OCI-LY1 (cell line): ENCODE measurements around the gene TEK.

Experiments
- EZH2 ChIP-seq: fragments of 200-600 bp; sonication (generic), shearing (Covaris generic); IDR thresholded peaks from 2 replicates; pipeline ENCODE4 v1.8.0; 2017; ENCODE audit warnings: borderline replicate concordance, mixed run types, mild to moderate bottlenecking, antibody characterized with exemption, low read length, moderate library complexity, mixed read lengths
- TF ChIP-seq, protein P1 (sequence below): fragments of 200-600 bp; sonication (generic), shearing (Covaris generic); IDR thresholded peaks from 2 replicates; pipeline ENCODE4 v1.5.1; 2017; ENCODE audit warnings: mild to moderate bottlenecking, antibody characterized with exemption, low read length, moderate library complexity, mixed read lengths

DNA sequence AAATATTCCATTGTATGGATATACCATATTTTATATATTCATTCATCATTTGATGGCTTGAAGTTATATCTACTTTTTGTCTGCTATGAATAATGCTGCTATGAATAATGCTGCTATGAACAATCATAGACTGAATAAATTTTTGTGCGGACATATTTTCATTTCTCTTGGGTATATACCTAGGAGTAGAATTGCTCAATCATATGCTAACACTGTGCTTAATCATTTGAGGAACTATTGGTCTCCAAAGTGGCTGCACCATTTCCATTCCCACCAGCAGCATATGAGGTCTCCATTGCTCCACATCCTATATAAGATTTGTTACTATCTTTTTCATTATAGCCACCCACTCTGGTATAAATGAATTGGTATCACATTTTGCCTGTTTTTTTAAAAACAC is 18.3 kb upstream of the TEK start:
- no peak for TF ChIP-seq EZH2
- TF ChIP-seq, protein P1, sequence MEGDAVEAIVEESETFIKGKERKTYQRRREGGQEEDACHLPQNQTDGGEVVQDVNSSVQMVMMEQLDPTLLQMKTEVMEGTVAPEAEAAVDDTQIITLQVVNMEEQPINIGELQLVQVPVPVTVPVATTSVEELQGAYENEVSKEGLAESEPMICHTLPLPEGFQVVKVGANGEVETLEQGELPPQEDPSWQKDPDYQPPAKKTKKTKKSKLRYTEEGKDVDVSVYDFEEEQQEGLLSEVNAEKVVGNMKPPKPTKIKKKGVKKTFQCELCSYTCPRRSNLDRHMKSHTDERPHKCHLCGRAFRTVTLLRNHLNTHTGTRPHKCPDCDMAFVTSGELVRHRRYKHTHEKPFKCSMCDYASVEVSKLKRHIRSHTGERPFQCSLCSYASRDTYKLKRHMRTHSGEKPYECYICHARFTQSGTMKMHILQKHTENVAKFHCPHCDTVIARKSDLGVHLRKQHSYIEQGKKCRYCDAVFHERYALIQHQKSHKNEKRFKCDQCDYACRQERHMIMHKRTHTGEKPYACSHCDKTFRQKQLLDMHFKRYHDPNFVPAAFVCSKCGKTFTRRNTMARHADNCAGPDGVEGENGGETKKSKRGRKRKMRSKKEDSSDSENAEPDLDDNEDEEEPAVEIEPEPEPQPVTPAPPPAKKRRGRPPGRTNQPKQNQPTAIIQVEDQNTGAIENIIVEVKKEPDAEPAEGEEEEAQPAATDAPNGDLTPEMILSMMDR, result no peak
